NOMO-1 treated with DMSO at 0.1 percent for 48 hours (cell line): ENCODE data around the gene SAXO2.
"Not testable (repeated sequence)": the region's sequence is repeated elsewhere in the genome, so short reads cannot be mapped to it uniquely, and the experiment has no call there.

Experiments used
- DNase-seq: peaks from one replicate; lab custom pipeline; 2025; ENCODE audit not compliant: unreplicated experiment; lab: John Stamatoyannopoulos, UW

The SAXO2 gene

GRCh38 chr15:82332711-82333602 is 70.3 kb downstream of the SAXO2 start:
- not testable (repeated sequence) for DNase-seq

GRCh38 chr15:82333603-82334553 is 71.3 kb downstream of the SAXO2 start:
- not testable (repeated sequence) for DNase-seq
